Caco-2 (cell line): ENCODE measurements around the gene RAMP3. TPM values are rescaled to one million over a fixed set of nuclear protein-coding genes. Genes with fewer than 3 reads are reported as not detected.

Source experiments
- Bru-seq: library from RNA; stranded (reverse); fragments of 400-500 nt; gene quantifications from one replicate; lab custom pipeline; 2021; lab: Mats Ljungman, UMichigan
- BruChase-seq, 2 experiments: library from RNA; stranded (reverse); fragments of 400-500 nt; gene quantifications; one replicate each; lab custom pipeline; 2021; lab: Mats Ljungman, UMichigan
- BruUV-seq: library from RNA; stranded (reverse); fragments of 400-500 nt; replicated peaks from 2 replicates; lab custom pipeline; 2021; lab: Mats Ljungman, UMichigan
- CTCF ChIA-PET: fragments of 300-600 bp; sonication (Branson Sonifier 250); formaldehyde crosslinking; loops from one replicate; lab custom pipeline; 2022; ENCODE audit warnings: antibody characterized with exemption; lab: Charles Lee
- POLR2A ChIA-PET: fragments of 300-600 bp; sonication (Branson Sonifier 250); formaldehyde crosslinking; loops from one replicate; lab custom pipeline; 2022; ENCODE audit warnings: antibody characterized with exemption; lab: Charles Lee
- DNase-seq, 2 experiments: peaks; one replicate each; pipeline versions ENCODE4 v3.0.0 to v3.0.0-alpha.2; 2020 to 2022
- H3K27me3 ChIP-seq: replicated peaks from 2 replicates; pipeline ENCODE4 v1.6.0; 2011; ENCODE audit warnings: low read length; ENCODE audit not compliant: control insufficient read depth, insufficient read depth
- H3K36me3 ChIP-seq: 2 replicates; pipeline ENCODE4 v1.5.1; 2011; ENCODE audit warnings: low read length; ENCODE audit not compliant: control insufficient read depth, insufficient read depth
- H3K4me1 ChIP-seq: fragments of 250-450 bp; sonication (Bioruptor Pico); 2 replicates; pipeline ENCODE4 v1.5.1; 2020; ENCODE audit warnings: mild to moderate bottlenecking
- H3K4me3 ChIP-seq: 2 replicates; pipeline ENCODE4 v1.5.1; 2011; ENCODE audit warnings: low read depth, mild to moderate bottlenecking, control low read depth, low read length
- H3K9me3 ChIP-seq: fragments of 250-450 bp; sonication (Bioruptor Pico); 2 replicates; pipeline ENCODE4 v1.5.1; 2020; ENCODE audit warnings: mild to moderate bottlenecking, moderate library complexity
- H3K27ac Mint-ChIP-seq: one replicate; pipeline ENCODE4 v1.8.0; 2022; ENCODE audit warnings: mixed read lengths; ENCODE audit not compliant: unreplicated experiment
- H3K27me3 Mint-ChIP-seq: one replicate; pipeline ENCODE4 v1.8.0; 2022; ENCODE audit warnings: mixed read lengths; ENCODE audit not compliant: insufficient read depth, unreplicated experiment
- H3K36me3 Mint-ChIP-seq: one replicate; pipeline ENCODE4 v1.8.0; 2022; ENCODE audit warnings: mild to moderate bottlenecking, mixed read lengths; ENCODE audit not compliant: insufficient read depth, unreplicated experiment
- H3K4me1 Mint-ChIP-seq: one replicate; pipeline ENCODE4 v1.8.0; 2022; ENCODE audit warnings: low read depth, mixed read lengths; ENCODE audit not compliant: unreplicated experiment
- H3K4me3 Mint-ChIP-seq: one replicate; pipeline ENCODE4 v1.8.0; 2022; ENCODE audit warnings: mild to moderate bottlenecking, moderate library complexity, mixed read lengths; ENCODE audit not compliant: unreplicated experiment
- H3K9me3 Mint-ChIP-seq: one replicate; pipeline ENCODE4 v1.8.0; 2022; ENCODE audit warnings: mixed read lengths; ENCODE audit not compliant: unreplicated experiment
- CTCF ChIP-seq, 2 experiments: fragments of 200-600 bp in 1 of 2; IDR thresholded peaks; 1 replicate in 1 of 2; 2 replicates in 1 of 2; pipeline versions ENCODE4 v1.5.1 to v1.8.0; 2011 to 2022; ENCODE audit warnings: antibody characterized with exemption in 1 of 2, control low read depth in 1 of 2, inconsistent platforms in 1 of 2, low read depth in 1 of 2, low read length in 1 of 2, mild to moderate bottlenecking in 1 of 2, moderate library complexity in 1 of 2; ENCODE audit not compliant: insufficient read depth in 1 of 2, severe bottlenecking in 1 of 2, unreplicated experiment in 1 of 2
- intact Hi-C: fragments of 100-400 bp; cut with micrococcal nuclease; formaldehyde crosslinking; loops from one replicate; pipeline ENCODE4 v1.10.0; 2022; ENCODE audit not compliant: unreplicated experiment
- long read RNA-seq: library from polyadenylated mRNA; stranded (forward); transcript quantifications from one replicate; pipeline ENCODE4 v2.0.0, GENCODE V29; 2022
- total RNA-seq: library from RNA; stranded (reverse); gene quantifications from 2 replicates; pipeline ENCODE4 v1.2.3, GENCODE V29; 2022

The RAMP3 gene
- total RNA-seq (not detected in 2 replicates), Bru-seq, nascent RNA (not detected), BruChase-seq, experiment 1, labeled RNA remaining after a 2-hour chase (not detected), BruChase-seq, experiment 2, labeled RNA remaining after a 6-hour chase (percentile 6 among the genes with signal in this experiment)
- long read RNA-seq, result 0 reads

DNA sequence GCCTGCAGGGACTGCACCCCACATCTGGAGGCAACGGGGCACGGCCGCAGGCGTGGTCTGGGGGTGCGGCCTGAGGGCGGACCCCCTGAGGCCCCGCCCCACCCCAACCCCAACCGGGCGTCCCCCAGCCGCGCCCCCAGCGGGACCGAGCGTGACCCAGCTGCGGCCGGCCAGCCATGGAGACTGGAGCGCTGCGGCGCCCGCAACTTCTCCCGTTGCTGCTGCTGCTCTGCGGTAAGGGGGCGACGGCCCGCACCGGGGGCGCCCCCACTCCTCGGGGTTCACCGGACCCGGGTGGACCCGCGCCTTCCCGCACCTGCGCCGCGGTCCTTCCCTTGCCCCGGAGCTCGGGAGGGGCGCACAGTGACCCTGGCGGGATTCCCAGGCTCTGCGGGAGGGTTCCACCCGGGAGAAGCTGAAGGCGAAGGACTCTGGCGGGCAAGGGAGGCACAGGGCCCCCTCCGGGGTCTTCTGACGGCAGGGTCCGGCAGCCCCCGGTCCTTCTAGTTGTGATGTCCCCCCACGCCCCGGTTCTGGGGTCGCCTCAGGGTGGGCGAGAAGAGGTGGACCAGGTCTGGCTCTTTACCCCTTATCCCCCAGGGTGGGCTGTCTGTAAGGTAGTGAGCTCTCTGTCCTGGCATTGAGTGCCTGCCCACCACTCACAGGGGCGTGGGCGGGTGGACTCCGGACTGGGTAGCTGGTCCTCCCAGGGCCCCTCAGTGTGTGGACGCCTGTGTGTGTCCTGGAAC lies at the start of gene RAMP3:
Gene RAMP3, plus strand, starts transcription at position 139 of the 749 bp plus-strand sequence. Its CDS starts 38 bp downstream, at position 177.
- no peaks in the 10 kb centered on the region for H3K9me3 Mint-ChIP-seq
- no peak within 1 kb of the TSS for H3K27ac Mint-ChIP-seq
- no TSS peak for BruUV-seq
- no peaks in the 10 kb centered on the region for H3K36me3 Mint-ChIP-seq
- CTCF ChIA-PET, result no interaction called here
- H3K4me1 Mint-ChIP-seq, result no peaks in the 10 kb centered on the region
- Histone ChIP-seq H3K36me3 (no peaks in the 10 kb centered on the region), H3K4me3 (no peak within 1 kb of the TSS), H3K4me1 (no peaks in the 10 kb centered on the region), H3K27me3 (no peaks in the 10 kb centered on the region), H3K9me3 (no peaks in the 10 kb centered on the region)
- intact Hi-C loops, result loop anchor here (10.0 kb wide), 1 partner anchor 507 kb away; no protein-coding TSS in a partner anchor
- no peak for TF ChIP-seq CTCF (IDR thresholded peaks at IDR 0.05; ENCODE audit: insufficient read depth in 1 of 2, low read depth in 1 of 2, low read length in 1 of 2, severe bottlenecking in 1 of 2, unreplicated experiment in 1 of 2)
- peaks cover 17% of the 10 kb centered on the region for H3K27me3 Mint-ChIP-seq
- DNase-seq, result no peak
- H3K4me3 Mint-ChIP-seq, result no peak within 1 kb of the TSS
- POLR2A ChIA-PET, result no interaction called here

GRCh38 chr7:45108863-45109262 lies 48.7 kb upstream of the RAMP3 start:
- Mint-ChIP-seq H3K9me3 (no peaks in the 10 kb centered on the region), H3K36me3 (peaks cover 79% of the 10 kb centered on the region), H3K4me3 (peak overlapping the region; percentile 43), H3K27ac (no peak overlapping the region), H3K4me1 (peaks cover 6% of the 10 kb centered on the region), H3K27me3 (no peaks in the 10 kb centered on the region)
- H3K4me3 ChIP-seq, result no peak overlapping the region
- H3K4me1 ChIP-seq, result peaks cover 4% of the 10 kb centered on the region; the same call in 1 of the 2 replicates
- H3K36me3 ChIP-seq, result peaks cover 12% of the 10 kb centered on the region
- intact Hi-C loops, result no loop called here
- BruUV-seq, result no TSS peak
- DNase-seq, result no peak
- no peaks in the 10 kb centered on the region for H3K27me3 ChIP-seq
- H3K9me3 ChIP-seq, result no peaks in the 10 kb centered on the region
- POLR2A ChIA-PET, result no interaction called here
- CTCF ChIA-PET, result no interaction called here
- no peak for TF ChIP-seq CTCF (IDR thresholded peaks at IDR 0.05; ENCODE audit: insufficient read depth in 1 of 2, low read depth in 1 of 2, low read length in 1 of 2, severe bottlenecking in 1 of 2, unreplicated experiment in 1 of 2)
